NCI-H146 treated with DMSO at 0.1 percent for 48 hours (cell line): ENCODE results near the gene SECTM1.

ENCODE experiments used
- DNase-seq: peaks from one replicate; lab custom pipeline; 2025; ENCODE audit not compliant: unreplicated experiment; lab: John Stamatoyannopoulos, UW

The SECTM1 gene

GRCh38 chr17:82317394-82318168 is 16.0 kb downstream of the SECTM1 start, which contains the start of gene CD7:
Gene CD7, minus strand, starts transcription at chr17:82317608. Its CDS starts 113 bp downstream, at chr17:82317495.
- DNase-seq, result no peak

GRCh38 chr17:82316651-82317393 is 16.7 kb downstream of the SECTM1 start:
- DNase-seq, result no peak

- DNase-seq, result no peak
These were observed 17.7 kb downstream of the SECTM1 start for GRCh38 chr17:82315703-82316358.

GRCh38 chr17:82314727-82315605 is 18.6 kb downstream of the SECTM1 start:
- no peak for DNase-seq

- DNase-seq, result no peak
These were observed 19.4 kb downstream of the SECTM1 start for GRCh38 chr17:82314012-82314726.

- no peak for DNase-seq
These were observed 20.2 kb downstream of the SECTM1 start for GRCh38 chr17:82313195-82314011.

GRCh38 chr17:82311971-82312370 is 21.6 kb downstream of the SECTM1 start:
- DNase-seq, result no peak

GRCh38 chr17:82310877-82311276 is 22.7 kb downstream of the SECTM1 start:
- DNase-seq, result no peak

GRCh38 chr17:82309656-82310570 is 23.7 kb downstream of the SECTM1 start:
- no peak for DNase-seq

GRCh38 chr17:82305727-82306300 is 27.8 kb downstream of the SECTM1 start:
- no peak for DNase-seq

- DNase-seq, result no peak
These were observed 28.5 kb downstream of the SECTM1 start for GRCh38 chr17:82304826-82305726.

GRCh38 chr17:82303944-82304808 is 29.4 kb downstream of the SECTM1 start:
- no peak for DNase-seq

GRCh38 chr17:82302991-82303943 is 30.3 kb downstream of the SECTM1 start:
- no peak for DNase-seq

- DNase-seq, result no peak
These were observed 31.0 kb downstream of the SECTM1 start for GRCh38 chr17:82302568-82302963.
